ENCODE results near the gene PSORS1C2. TPM values are rescaled to one million over a fixed set of nuclear protein-coding genes. Genes with fewer than 3 reads are reported as not detected.

Gene PSORS1C2
- total RNA-seq, 3 donors from 2014 or later (not counting 1 experiment from before 2014, with no cell fraction given): not detected

DNA sequence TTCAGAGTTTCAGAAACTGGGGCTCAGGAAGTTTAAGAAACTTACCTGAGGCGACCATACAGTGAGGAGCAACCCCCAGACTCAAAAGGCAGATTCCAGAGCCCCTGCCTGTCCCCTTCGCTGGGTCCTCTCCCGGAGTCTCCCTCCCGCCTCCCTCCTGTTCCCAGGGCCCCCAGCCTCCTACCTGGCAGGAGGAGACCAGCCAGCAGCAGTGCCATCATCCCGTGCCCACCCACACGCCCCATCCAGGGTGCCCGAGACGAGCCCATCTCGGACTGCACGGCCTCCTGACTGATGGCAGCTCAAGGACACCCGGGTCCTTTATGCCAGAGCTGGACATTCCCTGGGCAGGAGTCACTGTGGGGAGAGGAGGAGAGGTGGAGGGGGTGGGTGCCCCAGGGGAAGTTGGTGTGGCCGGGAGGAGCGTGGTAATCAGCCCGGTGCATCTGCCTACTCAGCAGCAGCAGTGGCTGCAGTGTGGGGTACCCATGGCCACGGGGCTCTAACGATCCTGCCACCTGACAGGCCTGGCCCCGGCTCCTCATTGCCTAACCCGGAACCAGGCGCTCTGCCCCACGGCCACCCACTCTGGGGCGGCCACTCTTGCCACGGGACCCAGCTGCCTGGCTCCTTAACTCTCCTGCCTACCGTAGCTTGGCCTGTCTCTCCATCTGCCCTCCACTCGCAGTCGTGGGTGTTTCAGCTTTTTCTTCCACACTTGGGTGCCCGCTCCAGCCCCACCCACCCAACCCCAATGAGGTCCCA lies 18.5 kb downstream of the PSORS1C2 start, which contains the start of gene CDSN:
Gene CDSN (minus strand): TSS at position 296 of the 765 bp plus-strand sequence. CDS start 27 bp downstream, at position 269.
- H3K27ac ChIP-seq (ENCODE audit: low read length): no peak within 1 kb of the TSS
- Mint-ChIP-seq H3K27me3 (ENCODE audit: low read depth in 2 of 2) (peaks cover 16 to 22% of the 10 kb centered on the region in 2 donors), H3K27ac (no peak within 1 kb of the TSS), H3K9me3 (no peaks in the 10 kb centered on the region), H3K4me1 (no peaks in the 10 kb centered on the region), H3K36me3 (no peaks in the 10 kb centered on the region), H3K4me3 (no peak within 1 kb of the TSS)
- intact Hi-C loops (cut with micrococcal nuclease): no loop called here
- H3K4me1 ChIP-seq (ENCODE audit: control insufficient read depth, insufficient read depth, low read length): no peaks in the 10 kb centered on the region
- TF ChIP-seq, protein P1, sequence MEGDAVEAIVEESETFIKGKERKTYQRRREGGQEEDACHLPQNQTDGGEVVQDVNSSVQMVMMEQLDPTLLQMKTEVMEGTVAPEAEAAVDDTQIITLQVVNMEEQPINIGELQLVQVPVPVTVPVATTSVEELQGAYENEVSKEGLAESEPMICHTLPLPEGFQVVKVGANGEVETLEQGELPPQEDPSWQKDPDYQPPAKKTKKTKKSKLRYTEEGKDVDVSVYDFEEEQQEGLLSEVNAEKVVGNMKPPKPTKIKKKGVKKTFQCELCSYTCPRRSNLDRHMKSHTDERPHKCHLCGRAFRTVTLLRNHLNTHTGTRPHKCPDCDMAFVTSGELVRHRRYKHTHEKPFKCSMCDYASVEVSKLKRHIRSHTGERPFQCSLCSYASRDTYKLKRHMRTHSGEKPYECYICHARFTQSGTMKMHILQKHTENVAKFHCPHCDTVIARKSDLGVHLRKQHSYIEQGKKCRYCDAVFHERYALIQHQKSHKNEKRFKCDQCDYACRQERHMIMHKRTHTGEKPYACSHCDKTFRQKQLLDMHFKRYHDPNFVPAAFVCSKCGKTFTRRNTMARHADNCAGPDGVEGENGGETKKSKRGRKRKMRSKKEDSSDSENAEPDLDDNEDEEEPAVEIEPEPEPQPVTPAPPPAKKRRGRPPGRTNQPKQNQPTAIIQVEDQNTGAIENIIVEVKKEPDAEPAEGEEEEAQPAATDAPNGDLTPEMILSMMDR (IDR thresholded peaks at IDR 0.05): no peak
- WGBS (ENCODE audit: insufficient coverage): 70% methylated on average over 26 of the region's 26 CpGs
- DNase-seq (no peak), ATAC-seq (no peak)
- H3K36me3 ChIP-seq (ENCODE audit: control insufficient read depth, insufficient read depth, low read length): no peaks in the 10 kb centered on the region
- no peak within 1 kb of the TSS for H3K4me3 ChIP-seq (ENCODE audit: low read length)
- H3K9me3 ChIP-seq (ENCODE audit: control insufficient read depth, insufficient read depth, low read length): no peaks in the 10 kb centered on the region
- no peaks in the 10 kb centered on the region for H3K27me3 ChIP-seq (ENCODE audit: control insufficient read depth, insufficient read depth, low read length)

GRCh38 chr6:31118178-31118577 lies 20.7 kb downstream of the PSORS1C2 start:
- Mint-ChIP-seq H3K27me3 (ENCODE audit: low read depth in 2 of 2) (peaks cover 21 to 27% of the 10 kb centered on the region in 2 donors), H3K4me3 (no peak overlapping the region), H3K4me1 (no peaks in the 10 kb centered on the region), H3K9me3 (no peaks in the 10 kb centered on the region), H3K27ac (no peak overlapping the region), H3K36me3 (no peaks in the 10 kb centered on the region)
- no peak for ATAC-seq
- WGBS (ENCODE audit: insufficient coverage): 71% methylated on average over 7 of the region's 7 CpGs
- no peak overlapping the region for H3K4me3 ChIP-seq (ENCODE audit: low read length)
- H3K9me3 ChIP-seq (ENCODE audit: control insufficient read depth, insufficient read depth, low read length): no peaks in the 10 kb centered on the region
- no peaks in the 10 kb centered on the region for H3K36me3 ChIP-seq (ENCODE audit: control insufficient read depth, insufficient read depth, low read length)
- H3K27me3 ChIP-seq (ENCODE audit: control insufficient read depth, insufficient read depth, low read length): no peaks in the 10 kb centered on the region
- DNase-seq: no peak
- TF ChIP-seq, protein P1 (IDR thresholded peaks at IDR 0.05): no peak
- H3K27ac ChIP-seq (ENCODE audit: low read length): no peak overlapping the region
- intact Hi-C loops (cut with micrococcal nuclease): no loop called here
- no peaks in the 10 kb centered on the region for H3K4me1 ChIP-seq (ENCODE audit: control insufficient read depth, insufficient read depth, low read length)

DNA sequence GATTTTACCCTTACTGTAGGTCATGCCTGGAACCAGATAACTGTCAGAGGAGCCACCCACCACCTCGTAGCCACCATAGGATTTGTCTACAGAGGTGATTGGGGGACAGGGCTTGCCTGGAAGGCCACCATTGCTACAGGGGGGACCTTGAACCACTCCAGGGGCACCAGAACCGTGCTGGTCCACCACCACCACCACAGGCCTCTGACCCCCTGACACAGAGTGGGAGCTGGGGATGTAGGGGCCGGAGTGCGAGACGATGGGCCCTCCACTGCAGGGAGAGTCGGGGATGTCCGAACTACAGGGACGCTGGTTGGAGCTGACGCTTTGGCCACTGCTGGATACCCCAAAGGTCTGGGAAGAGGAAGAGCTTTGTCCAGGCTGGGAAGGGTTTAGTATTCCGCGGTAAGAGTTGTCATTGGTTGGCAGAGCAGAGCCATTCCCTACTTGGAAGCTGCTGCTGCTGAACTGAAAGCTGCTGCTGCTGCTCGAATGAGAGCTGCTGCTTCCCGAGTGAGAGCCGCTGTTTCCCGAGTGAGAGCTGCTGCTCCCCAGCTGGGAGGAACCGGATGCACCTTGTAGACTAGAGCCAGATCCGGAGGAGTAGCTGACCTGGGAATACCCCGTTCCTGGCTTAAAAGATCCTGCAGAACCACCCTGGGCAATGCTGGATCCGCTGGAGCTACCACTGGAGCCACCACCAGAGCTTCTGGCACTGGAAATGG lies 22.0 kb downstream of the PSORS1C2 start:
- no peaks in the 10 kb centered on the region for H3K4me1 ChIP-seq (ENCODE audit: control insufficient read depth, insufficient read depth, low read length)
- no peaks in the 10 kb centered on the region for H3K27me3 ChIP-seq (ENCODE audit: control insufficient read depth, insufficient read depth, low read length)
- H3K4me3 Mint-ChIP-seq: no peak overlapping the region
- intact Hi-C loops (cut with micrococcal nuclease): no loop called here
- H3K27ac ChIP-seq (ENCODE audit: low read length): no peak overlapping the region
- 93% methylated on average over 18 of the region's 19 CpGs for WGBS (ENCODE audit: insufficient coverage)
- no peaks in the 10 kb centered on the region for H3K9me3 Mint-ChIP-seq
- H3K27ac Mint-ChIP-seq: no peak overlapping the region
- ATAC-seq: no peak
- no peaks in the 10 kb centered on the region for H3K9me3 ChIP-seq (ENCODE audit: control insufficient read depth, insufficient read depth, low read length)
- no peak for DNase-seq
- no peak overlapping the region for H3K4me3 ChIP-seq (ENCODE audit: low read length)
- no peaks in the 10 kb centered on the region for H3K36me3 ChIP-seq (ENCODE audit: control insufficient read depth, insufficient read depth, low read length)
- H3K4me1 Mint-ChIP-seq: no peaks in the 10 kb centered on the region
- H3K36me3 Mint-ChIP-seq: no peaks in the 10 kb centered on the region
- TF ChIP-seq, protein P1 (IDR thresholded peaks at IDR 0.05): no peak
- H3K27me3 Mint-ChIP-seq (ENCODE audit: low read depth in 2 of 2): peaks cover 22 to 34% of the 10 kb centered on the region in 2 donors
